Muscle of back (tissue), 13 donors: ENCODE measurements around the gene RBM25. TPM values are rescaled to one million over a fixed set of nuclear protein-coding genes. Genes with fewer than 3 reads are reported as not detected.
"Not testable (repeated sequence)": the region's sequence is repeated elsewhere in the genome, so short reads cannot be mapped to it uniquely, and the experiment has no call there.

ENCODE experiments used
- DNase-seq, 3 donors: peaks; one replicate each; pipeline versions ENCODE4 v3.0.0 to v3.0.0-alpha.2; 2013
- long read RNA-seq, 9 donors: transcript quantifications; one replicate each; lab custom pipeline, GENCODE V29; 2026
- polyA plus RNA-seq, 10 donors: library from polyadenylated mRNA; unstranded; fragments of 120-200 nt; gene quantifications; one replicate each; pipeline ENCODE4 v1.2.1, GENCODE V29; 2013; ENCODE audit not compliant: insufficient read length in 10 of 10

The RBM25 gene
- polyA plus RNA-seq, result 100 to 1,000 TPM in 1 of 10 donors, 10 to 100 TPM in 9; 63.7 to 110 (median 85.6) TPM
- long read RNA-seq, donor 1, partial matches to known transcripts, result 6 of 11 reads
- long read RNA-seq, donor 1, other reads (novel, unspliced or antisense), result 0 of 11 reads
- long read RNA-seq, donor 2, partial matches to known transcripts, result 27 of 33 reads
- long read RNA-seq, donor 2, other reads (novel, unspliced or antisense), result 0 of 33 reads
- long read RNA-seq, donor 3, result 0 reads
- long read RNA-seq, donor 4, partial matches to known transcripts, result 0 of 1 reads
- long read RNA-seq, donor 4, other reads (novel, unspliced or antisense), result 0 of 1 reads
- long read RNA-seq, donor 5, transcript RBM25-203 (9 exons, 2,470 nt), result major isoform, 9 of 18 reads
- long read RNA-seq, donor 5, partial matches to known transcripts, result 6 of 18 reads
- long read RNA-seq, donor 5, other reads (novel, unspliced or antisense), result 0 of 18 reads
- long read RNA-seq, donor 6, full-length matches to known transcripts, result 5 of 11 reads
- long read RNA-seq, donor 6, partial matches to known transcripts, result 6 of 11 reads
- long read RNA-seq, donor 6, other reads (novel, unspliced or antisense), result 0 of 11 reads
- long read RNA-seq, donor 7, full-length matches to known transcripts, result 7 of 50 reads
- long read RNA-seq, donor 7, partial matches to known transcripts, result 43 of 50 reads
- long read RNA-seq, donor 7, other reads (novel, unspliced or antisense), result 0 of 50 reads
- long read RNA-seq, donor 8, full-length matches to known transcripts, result 4 of 4 reads
- long read RNA-seq, donor 8, partial matches to known transcripts, result 0 of 4 reads
- long read RNA-seq, donor 8, other reads (novel, unspliced or antisense), result 0 of 4 reads
- long read RNA-seq, donor 9, result 0 reads

DNA sequence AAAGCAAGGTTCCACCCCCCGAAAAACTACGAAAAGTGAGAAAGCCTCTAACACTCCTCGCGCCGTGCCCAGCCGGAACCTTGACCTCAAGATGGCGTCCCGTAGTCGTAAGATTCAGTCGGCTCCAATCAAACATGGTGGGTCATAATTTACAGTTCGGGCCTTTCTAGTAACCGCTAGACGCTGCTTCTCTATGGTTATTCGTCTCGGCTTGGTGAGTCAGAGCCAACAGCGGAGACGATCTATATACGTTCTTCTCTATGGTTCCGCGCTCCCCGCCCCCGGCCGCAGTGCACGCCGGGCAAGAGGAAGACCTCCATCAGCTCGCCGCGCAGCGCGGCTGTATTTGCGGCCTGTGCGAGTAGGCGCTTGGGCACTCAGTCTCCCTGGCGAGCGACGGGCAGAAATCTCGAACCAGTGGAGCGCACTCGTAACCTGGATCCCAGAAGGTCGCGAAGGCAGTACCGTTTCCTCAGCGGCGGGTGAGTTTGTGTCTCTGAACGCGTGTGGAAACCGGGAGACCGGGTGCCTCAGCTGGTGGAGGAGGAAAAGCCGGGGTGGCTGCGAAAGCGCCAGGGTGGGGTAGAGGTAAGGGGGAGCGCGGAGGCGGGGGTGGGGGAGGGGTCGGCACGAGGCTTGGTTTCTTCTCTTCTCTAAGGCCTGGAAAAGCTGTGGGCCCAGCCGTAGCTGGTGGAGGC is at the start of gene RBM25:
RBM25 (plus strand) TSS at position 311 of the 698 bp plus-strand sequence. CDS start 13,108 bp downstream, outside the sequence.
- DNase-seq, result peak; percentile 97 to 99 (median 99)

- DNase-seq, result not testable (repeated sequence)
Observed at GRCh38 chr14:73011189-73011588, 47.1 kb upstream of the RBM25 start.

DNA sequence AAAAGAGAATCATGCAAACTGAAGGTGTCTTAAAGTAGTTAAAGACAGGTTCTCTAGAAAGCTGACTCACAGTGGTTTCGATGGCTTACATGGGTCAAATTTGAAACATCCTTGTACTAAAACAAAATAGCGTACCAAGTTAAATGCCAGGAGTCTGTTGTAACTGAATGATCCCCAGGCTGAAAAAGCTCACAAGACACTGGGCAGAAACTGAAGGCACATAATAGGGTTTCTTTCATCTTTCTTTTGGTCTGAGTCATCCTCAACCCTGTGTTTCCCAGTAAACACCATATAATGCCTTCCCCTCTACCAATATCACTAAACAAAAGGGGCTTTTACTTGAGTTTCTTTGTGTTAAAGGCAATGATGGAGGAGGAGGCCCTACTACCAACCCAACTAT is 44.2 kb upstream of the RBM25 start:
- no peak for DNase-seq

- not testable (repeated sequence) for DNase-seq
Observed at GRCh38 chr14:73015552-73015951, 42.8 kb upstream of the RBM25 start.

DNA sequence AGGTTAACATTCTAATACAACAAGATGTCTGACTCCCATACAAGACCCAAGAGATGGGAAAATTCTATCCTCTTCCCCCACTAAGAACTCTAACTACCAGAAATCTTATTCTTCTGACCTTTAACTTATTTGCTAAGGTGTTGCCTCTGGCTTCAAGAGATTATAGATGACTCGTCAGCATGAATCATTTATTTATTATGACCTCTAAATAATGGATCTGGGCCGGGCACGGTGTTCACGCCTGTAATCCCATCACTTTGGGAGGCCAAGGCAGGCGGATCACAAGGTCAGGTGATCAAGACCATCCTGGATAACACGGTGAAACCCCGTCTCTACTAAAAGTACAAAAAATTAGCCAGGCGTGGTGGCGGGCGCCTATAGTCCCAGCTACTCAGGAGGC is 42.3 kb upstream of the RBM25 start:
- DNase-seq, result not testable (repeated sequence)

GRCh38 chr14:73022051-73022450 is 36.3 kb upstream of the RBM25 start:
- no peak for DNase-seq

- DNase-seq, result no peak
Observed at GRCh38 chr14:73025544-73025943, 32.8 kb upstream of the RBM25 start.

GRCh38 chr14:73026243-73026844 is 32.0 kb upstream of the RBM25 start:
- peak in 1 of 3 donors; percentile 6 for DNase-seq

- DNase-seq, result peak; percentile 99
Observed at GRCh38 chr14:73026845-73027542, 31.3 kb upstream of the RBM25 start, which contains the start of gene ZFYVE1. Gene ZFYVE1 (minus strand): TSS chr14:73027106. CDS start chr14:73024508, 2,598 bp downstream.

DNA sequence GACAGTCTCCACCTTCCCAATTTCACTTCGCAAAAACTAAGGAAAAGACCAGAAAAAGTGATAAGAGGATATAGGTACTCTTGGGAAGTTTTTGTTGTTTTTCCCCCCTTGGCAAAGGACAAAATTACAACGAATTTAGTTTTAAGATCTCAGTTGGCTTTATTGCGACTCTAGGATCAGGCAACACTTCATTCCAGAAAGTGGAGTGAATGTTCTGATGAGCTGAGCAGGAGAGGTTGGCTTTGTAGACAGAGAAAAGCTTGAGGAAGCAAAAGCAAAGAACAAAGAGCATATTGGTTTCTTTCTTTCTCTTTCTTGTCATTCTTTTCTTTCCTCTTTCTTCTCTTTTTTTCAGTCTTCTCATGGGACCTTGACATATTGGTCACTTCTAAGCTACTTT is 30.8 kb upstream of the RBM25 start:
- no peak for DNase-seq

DNA sequence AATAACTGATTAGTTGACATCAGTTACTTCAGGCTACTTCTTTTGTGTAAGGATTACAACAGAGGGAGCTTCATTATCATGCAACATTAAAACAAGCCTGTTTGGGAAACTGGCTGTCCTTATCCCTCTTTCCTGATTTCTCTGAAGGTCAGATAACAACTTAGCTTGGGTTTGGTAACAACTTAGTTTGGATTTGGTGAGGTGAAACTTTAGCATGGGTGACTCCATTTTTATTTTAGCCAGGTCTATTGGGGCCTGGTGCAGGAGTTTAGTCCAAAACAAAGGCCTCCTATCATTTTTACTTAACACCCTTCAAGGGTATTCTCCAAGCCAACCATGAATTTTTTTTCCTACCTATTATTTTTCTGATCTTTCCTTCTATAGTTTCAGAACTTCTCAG is 30.4 kb upstream of the RBM25 start:
- DNase-seq, result no peak

- not testable (repeated sequence) for DNase-seq
Observed at GRCh38 chr14:73036706-73037450, 21.5 kb upstream of the RBM25 start.

DNA sequence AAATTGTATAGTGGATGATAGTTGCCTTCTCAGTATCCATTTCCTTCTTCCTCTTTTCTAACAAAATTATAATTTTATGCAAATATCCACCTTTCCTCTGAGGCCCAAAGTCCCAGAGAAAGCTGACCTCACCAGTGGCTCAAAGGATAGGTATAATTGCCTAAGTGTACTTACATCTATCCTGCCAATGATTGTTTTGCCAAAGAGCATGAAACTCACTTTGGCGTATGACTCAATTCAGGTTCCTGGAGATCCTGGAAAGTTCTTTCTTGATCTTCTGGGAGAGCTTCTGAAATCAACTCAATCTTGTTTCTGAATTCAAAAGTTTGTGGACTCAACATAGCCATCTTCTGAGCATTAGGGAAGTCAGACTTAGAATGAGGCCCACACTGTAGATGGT is 10.5 kb upstream of the RBM25 start:
- DNase-seq, result no peak

GRCh38 chr14:73049428-73049827 is 8.9 kb upstream of the RBM25 start:
- DNase-seq, result no peak

DNA sequence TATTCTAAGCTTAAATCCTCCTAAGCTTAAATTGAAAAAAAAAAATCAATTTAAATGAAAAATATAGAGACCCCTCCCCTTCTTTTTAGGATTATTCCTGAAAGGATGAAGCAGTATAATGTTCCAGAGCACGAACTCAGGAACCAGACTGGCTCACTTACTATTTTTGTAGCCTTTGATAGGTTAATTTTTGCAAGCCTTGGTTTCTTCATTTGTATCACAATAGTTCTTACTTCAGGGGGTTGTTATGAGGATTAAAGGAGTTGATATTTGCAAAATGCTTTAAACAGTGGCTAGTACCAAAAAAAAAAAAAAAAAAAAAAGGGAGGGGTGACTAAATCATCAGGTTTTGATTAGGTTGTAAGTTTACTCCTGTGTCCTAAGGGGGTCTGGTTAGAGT is 3.1 kb upstream of the RBM25 start:
- no peak for DNase-seq

GRCh38 chr14:73057944-73058223 is 450 bp upstream of the RBM25 start:
- DNase-seq, result no peak

GRCh38 chr14:73058922-73059673 is 764 bp downstream of the RBM25 start:
- DNase-seq, result peak in 2 of 3 donors; percentile 16 to 82

DNA sequence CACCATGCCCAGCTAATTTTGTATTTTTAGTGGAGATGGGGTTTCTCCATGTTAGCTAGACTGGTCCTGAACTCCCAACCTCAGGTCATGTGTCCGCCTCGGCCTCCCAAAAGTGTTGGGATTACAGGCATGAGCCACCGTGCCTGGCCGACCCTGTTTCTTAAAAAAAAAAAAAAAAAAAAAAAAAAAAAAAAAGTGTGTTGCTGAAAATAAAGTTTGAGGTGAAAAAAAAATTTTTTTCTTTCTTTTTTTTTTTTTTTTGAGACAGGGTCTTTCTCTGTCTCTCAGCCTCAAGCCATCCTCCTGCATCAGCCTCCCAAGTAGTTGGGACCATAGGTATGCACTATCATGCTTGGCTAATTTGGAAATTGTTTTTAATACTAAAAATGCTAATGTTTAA is 11.3 kb downstream of the RBM25 start:
- no peak for DNase-seq

GRCh38 chr14:73091044-73091443 is 32.7 kb downstream of the RBM25 start:
- no peak for DNase-seq

GRCh38 chr14:73097421-73097820 is 39.1 kb downstream of the RBM25 start:
- DNase-seq, result no peak
